Effector memory CD4-positive, alpha-beta T cell (primary cell): Measurements from ENCODE around the gene IDS.
"Not testable (repeated sequence)": the region's sequence is repeated elsewhere in the genome, so short reads cannot be mapped to it uniquely, and the experiment has no call there.

Source experiments
- DNase-seq, 3 donors: peaks; one replicate each; pipeline ENCODE4 v3.0.0-alpha.2; 2020
- H3K27ac ChIP-seq: 2 replicates; pipeline ENCODE4 v1.7.0; 2013; ENCODE audit warnings: mild to moderate bottlenecking, low read length, moderate library complexity; ENCODE audit not compliant: insufficient read depth, poor library complexity, severe bottlenecking
- H3K27me3 ChIP-seq: replicated peaks from 2 replicates; pipeline ENCODE4 v1.7.0; 2013; ENCODE audit warnings: mild to moderate bottlenecking, low read length; ENCODE audit not compliant: insufficient read depth, control insufficient read depth, poor library complexity, severe bottlenecking
- H3K36me3 ChIP-seq: 2 replicates; pipeline ENCODE4 v1.7.0; 2013; ENCODE audit warnings: mild to moderate bottlenecking, low read length, moderate library complexity; ENCODE audit not compliant: control insufficient read depth, insufficient read depth
- H3K4me1 ChIP-seq: 2 replicates; pipeline ENCODE4 v1.7.0; 2013; ENCODE audit warnings: low read length, mild to moderate bottlenecking; ENCODE audit not compliant: control insufficient read depth, insufficient read depth, poor library complexity, severe bottlenecking
- H3K4me3 ChIP-seq: 2 replicates; pipeline ENCODE4 v1.7.0; 2013; ENCODE audit warnings: low read length, low read depth, mild to moderate bottlenecking; ENCODE audit not compliant: insufficient read depth, poor library complexity, severe bottlenecking
- H3K9me3 ChIP-seq: 2 replicates; pipeline ENCODE4 v1.7.0; 2013; ENCODE audit warnings: mild to moderate bottlenecking, low read length, moderate library complexity; ENCODE audit not compliant: control insufficient read depth
- total RNA-seq, 3 donors: gene quantifications; one replicate each; lab custom pipeline; 2026; lab: John Stamatoyannopoulos, UW

Gene IDS, protein sequence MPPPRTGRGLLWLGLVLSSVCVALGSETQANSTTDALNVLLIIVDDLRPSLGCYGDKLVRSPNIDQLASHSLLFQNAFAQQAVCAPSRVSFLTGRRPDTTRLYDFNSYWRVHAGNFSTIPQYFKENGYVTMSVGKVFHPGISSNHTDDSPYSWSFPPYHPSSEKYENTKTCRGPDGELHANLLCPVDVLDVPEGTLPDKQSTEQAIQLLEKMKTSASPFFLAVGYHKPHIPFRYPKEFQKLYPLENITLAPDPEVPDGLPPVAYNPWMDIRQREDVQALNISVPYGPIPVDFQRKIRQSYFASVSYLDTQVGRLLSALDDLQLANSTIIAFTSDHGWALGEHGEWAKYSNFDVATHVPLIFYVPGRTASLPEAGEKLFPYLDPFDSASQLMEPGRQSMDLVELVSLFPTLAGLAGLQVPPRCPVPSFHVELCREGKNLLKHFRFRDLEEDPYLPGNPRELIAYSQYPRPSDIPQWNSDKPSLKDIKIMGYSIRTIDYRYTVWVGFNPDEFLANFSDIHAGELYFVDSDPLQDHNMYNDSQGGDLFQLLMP
- total RNA-seq, result 96.0 to 203 (median 104) reads per million in 3 donors

DNA sequence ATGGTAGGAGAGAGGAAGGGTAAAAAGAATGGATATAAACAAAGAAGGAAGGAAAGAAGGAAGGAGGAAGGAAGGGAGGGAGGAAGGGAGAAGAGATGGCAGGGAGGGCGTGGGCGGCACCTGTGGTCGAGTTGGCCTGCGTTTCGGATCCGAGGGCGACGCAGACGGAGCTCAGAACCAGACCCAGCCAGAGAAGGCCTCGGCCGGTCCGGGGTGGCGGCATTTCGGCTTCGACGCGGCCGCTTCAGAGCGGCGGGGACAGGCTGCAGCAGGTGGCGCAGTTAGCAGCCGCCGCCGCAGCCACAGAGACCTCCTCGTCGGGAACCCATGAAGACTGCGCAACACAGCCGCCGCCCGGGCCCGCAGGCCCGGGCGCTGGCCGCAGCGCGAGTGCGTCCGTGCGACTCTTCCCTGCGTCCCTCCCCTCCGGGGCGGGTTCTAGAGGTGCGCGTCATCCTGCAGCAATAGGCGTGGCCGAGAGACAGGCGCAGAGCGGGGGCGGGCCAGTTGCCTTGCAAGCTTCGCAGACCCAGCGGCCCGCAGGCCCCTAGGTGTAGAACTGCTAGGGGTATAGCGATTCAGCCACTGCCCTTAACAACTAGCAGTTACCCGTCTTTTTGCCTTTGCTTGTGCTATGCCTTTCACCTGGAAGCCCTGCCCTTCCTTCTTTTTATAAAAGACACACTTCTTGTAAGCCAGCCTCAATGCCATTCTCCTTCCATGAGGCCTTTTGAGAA lies at the start of gene IDS:
Gene IDS, minus strand, starts transcription at position 392 of the 737 bp plus-strand sequence. Its CDS starts 169 bp downstream, at position 223.
- H3K4me3 ChIP-seq, result peak within 1 kb of the TSS; percentile 74
- H3K36me3 ChIP-seq, result peaks cover 23% of the 10 kb centered on the region
- DNase-seq, result peak; percentile 79 to 84 (median 80)
- H3K27ac ChIP-seq, result peak within 1 kb of the TSS; percentile 93
- H3K9me3 ChIP-seq, result no peaks in the 10 kb centered on the region
- H3K27me3 ChIP-seq, result no peaks in the 10 kb centered on the region
- peaks cover 2% of the 10 kb centered on the region for H3K4me1 ChIP-seq

DNA sequence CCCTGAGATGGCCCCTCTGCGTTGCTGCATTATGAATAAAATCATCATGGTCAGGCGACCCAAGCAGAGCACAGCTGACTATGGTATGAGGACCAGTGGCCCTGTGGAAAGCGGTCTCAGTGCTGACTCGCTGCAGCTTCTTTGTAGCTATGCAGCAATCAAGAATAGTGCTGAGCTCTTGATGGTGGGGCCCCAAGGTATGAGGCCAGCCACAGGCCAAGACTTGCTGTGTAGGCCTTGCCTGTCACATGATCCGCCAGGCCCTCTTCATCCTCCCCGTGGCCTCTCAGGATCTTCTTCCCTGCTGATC lies 46.8 kb upstream of the IDS start:
- H3K9me3 ChIP-seq, H3K36me3 ChIP-seq, H3K4me3 ChIP-seq, H3K27ac ChIP-seq, H3K27me3 ChIP-seq, DNase-seq, H3K4me1 ChIP-seq: not testable (repeated sequence)

DNA sequence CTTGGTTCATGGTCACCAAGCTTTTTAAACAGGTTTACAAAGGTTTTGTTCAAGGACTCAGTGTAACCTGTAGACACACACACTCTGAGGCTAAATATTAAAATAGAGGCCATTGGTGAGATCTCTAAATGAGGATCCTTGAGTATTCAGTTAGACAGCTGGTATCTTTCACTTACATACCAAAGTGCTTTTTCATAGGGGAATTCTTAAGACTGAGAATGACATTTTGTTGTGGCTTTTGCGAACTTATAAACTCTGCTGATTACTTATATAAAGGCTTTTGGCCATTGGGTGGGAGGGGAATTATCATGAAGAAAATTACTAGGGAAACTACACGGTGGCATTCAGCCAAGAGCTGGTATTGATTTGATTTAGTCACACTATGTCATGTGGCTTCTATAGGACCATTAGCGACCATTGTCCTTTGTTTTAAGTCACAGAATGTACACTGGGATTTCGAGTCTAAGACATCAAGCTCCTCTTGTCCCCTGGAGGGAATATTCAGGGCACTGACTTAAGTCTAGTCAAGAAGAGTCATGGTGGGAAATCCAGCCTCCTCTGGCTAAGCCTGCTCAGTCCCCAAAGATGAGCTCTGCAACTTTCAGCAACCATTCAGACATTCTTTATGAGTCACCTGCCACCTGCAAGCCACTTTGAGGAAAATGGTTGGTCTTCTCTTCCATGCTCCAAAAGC lies 46.3 kb upstream of the IDS start:
- H3K4me3 ChIP-seq, DNase-seq, H3K4me1 ChIP-seq, H3K27me3 ChIP-seq, H3K9me3 ChIP-seq, H3K27ac ChIP-seq, H3K36me3 ChIP-seq: not testable (repeated sequence)

DNA sequence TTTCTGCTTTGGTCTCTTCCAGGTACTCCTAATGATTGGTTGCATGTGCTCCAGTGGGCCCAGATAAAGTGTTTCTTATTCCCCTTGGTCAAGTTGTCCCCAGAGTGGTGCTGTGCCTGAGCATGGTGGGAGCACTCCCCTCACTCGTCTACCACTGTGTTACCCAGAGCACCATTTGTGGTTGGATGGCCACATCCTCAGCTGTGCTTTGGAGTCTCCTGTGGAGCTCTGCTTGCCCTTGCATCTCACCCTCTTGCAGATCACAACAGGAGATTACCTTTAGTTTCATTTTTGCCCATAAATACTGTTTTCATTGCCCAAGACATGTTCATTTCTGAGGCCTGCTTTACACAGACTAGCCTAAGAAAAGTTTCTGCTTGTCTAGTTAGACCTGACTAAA lies 45.3 kb upstream of the IDS start:
- not testable (repeated sequence) for H3K36me3 ChIP-seq, H3K27me3 ChIP-seq, H3K4me3 ChIP-seq, H3K9me3 ChIP-seq, DNase-seq, H3K4me1 ChIP-seq, H3K27ac ChIP-seq

DNA sequence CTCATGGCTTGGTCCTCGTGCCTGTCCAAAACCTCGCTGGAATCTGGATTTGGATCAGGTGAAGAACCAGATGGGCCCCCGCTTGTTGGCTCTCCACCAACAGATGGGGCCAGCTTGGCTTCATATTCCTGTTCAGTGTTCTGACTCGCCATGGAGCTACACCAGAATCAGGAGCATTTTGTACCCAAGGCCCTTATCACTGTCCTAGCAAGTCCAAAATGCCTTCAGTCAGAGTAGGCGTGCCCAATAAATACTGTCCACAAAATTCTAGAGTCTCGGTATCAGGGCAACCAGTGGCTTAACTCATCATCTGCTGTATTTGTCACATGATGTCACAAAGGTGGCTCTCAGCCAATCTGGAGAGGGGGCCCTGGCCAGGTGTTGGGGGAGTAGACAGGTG lies 44.6 kb upstream of the IDS start, which contains the start of gene HSFX3:
Gene HSFX3, minus strand, starts transcription at position 224 of the 400 bp plus-strand sequence. Its CDS starts 72 bp downstream, at position 152.
- not testable (repeated sequence) for H3K27ac ChIP-seq, H3K9me3 ChIP-seq, H3K27me3 ChIP-seq, H3K4me3 ChIP-seq, H3K4me1 ChIP-seq, H3K36me3 ChIP-seq, DNase-seq

DNA sequence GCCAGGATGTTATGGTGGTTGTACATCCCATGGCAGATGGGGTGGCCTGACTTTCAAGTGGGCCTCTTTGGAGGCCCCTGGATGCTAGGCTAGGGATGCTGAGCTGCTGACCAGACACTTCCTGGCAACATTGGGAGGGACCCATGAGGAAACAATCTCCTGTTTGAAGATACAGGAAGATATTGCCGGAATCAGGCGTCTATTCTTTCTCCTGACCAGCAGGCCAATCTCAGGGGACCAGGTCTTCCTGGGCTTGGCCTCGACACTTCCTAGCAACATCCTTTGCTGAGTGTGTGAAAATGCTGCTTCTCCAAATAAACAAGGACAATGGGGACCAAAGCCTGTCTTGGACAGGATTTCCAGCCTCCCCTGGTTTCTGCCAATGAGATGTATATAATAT lies 42.7 kb upstream of the IDS start:
- H3K36me3 ChIP-seq, H3K9me3 ChIP-seq, H3K27ac ChIP-seq: not testable (repeated sequence)

DNA sequence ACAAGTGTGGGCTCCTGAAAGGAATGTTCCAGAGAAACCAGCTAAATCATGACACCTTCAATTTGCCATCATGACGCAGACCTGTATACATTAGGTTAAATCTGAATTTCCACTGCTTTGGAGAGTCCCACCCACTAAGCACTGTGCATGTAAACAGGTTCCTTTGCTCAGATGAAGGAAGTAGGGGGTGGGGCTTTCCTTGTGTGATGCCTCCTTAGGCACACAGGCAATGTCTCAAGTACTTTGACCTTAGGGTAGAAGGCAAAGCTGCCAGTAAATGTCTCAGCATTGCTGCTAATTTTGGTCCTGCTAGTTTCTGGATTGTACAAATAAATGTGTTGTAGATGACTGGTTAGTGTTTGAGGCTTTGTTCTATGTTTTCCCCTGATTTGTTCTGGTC lies 41.9 kb upstream of the IDS start:
- not testable (repeated sequence) for H3K4me1 ChIP-seq, H3K36me3 ChIP-seq, DNase-seq, H3K27ac ChIP-seq, H3K27me3 ChIP-seq, H3K4me3 ChIP-seq, H3K9me3 ChIP-seq

More for the DNA sequence above, 42.7 kb upstream of the IDS start:
- DNase-seq, H3K27me3 ChIP-seq, H3K4me1 ChIP-seq, H3K4me3 ChIP-seq: not testable (repeated sequence)

DNA sequence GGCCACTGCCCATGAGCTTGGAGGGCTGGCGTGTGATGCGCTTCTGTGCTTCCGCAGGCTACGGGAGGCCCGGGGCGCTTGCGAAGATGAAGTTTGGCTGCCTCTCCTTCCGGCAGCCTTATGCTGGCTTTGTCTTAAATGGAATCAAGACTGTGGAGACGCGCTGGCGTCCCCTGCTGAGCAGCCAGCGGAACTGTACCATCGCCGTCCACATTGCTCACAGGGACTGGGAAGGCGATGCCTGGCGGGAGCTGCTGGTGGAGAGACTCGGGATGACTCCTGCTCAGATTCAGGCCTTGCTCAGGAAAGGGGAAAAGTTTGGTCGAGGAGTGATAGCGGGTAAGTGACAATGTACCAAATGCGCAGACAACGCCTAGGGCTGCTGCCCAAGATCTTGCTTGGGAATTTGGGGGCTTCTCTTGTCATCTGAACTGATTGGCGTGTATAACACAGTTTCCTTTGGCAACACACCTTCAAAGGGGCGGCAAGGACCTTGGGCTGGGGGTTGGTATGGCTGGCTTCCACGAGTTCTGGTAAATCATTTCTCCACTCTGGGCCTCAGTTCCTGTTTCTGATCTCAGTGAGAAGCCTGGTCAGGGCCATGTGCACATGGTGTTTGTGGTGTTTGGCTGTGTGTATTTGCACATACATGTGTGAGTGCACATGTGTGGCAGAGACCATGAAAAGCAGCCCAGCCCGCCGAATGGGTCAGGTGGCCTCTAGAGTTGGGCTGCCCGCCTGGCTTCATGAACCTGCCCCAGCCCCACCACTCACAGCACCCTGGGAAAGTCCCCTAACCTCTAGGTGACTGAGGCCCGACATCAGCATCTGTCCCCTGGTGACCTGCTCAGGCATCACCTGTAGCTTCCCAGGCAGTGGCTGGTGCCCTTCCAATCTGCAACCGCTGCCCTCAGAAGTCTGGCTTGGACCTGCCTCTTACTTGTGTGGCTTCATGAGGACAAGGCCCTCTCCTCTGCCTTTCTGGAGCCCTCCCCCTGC lies 40.7 kb upstream of the IDS start:
- not testable (repeated sequence) for H3K9me3 ChIP-seq, H3K4me3 ChIP-seq, H3K27me3 ChIP-seq, H3K4me1 ChIP-seq, H3K27ac ChIP-seq, DNase-seq, H3K36me3 ChIP-seq

DNA sequence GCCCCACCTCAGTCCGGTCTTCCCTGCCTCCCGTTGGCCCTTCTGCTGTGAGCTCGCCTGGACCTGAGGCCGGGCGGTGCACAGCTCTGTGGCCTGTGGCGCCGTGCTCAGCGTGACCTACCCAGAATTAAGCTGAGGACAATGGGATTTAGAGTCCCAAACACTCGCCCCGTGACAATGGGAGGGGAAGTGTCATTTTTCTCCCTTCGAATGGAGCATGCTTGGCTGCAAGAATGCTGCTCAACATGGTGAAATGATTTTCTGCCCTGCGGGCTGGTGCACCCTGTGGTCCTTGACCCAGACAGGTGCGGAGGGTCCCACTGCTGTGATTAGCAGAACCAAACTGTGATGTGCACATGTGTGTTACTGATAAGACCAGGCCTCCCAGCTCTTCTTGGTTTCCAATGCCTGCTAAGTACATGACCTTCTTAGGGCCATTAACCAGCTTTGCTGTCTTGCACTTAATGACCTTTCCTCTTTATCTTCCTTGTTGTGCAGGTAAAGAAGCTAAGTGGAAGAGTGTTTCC lies 36.5 kb upstream of the IDS start:
- H3K36me3 ChIP-seq, result no peaks in the 10 kb centered on the region
- peaks cover 4% of the 10 kb centered on the region for H3K4me1 ChIP-seq
- peak overlapping the region; percentile 98 for H3K27ac ChIP-seq
- H3K4me3 ChIP-seq, result peak overlapping the region; percentile 74
- no peak for DNase-seq
- H3K9me3 ChIP-seq, result no peaks in the 10 kb centered on the region
- H3K27me3 ChIP-seq, result no peaks in the 10 kb centered on the region
